ENCODE results near the gene ALDH3B2.
"Not testable (repeated sequence)": the region's sequence is repeated elsewhere in the genome, so short reads cannot be mapped to it uniquely, and the experiment has no call there.

Gene ALDH3B2

GRCh38 chr11:67622905-67623304 is 51.5 kb downstream of the ALDH3B2 start:
- ATAC-seq, H3K36me3 Mint-ChIP-seq, H3K27ac Mint-ChIP-seq: not testable (repeated sequence)

GRCh38 chr11:67621928-67622327 is 52.5 kb downstream of the ALDH3B2 start:
- H3K4me3 Mint-ChIP-seq; H3K9me3 Mint-ChIP-seq; DNase-seq (ENCODE audit: low spot score in 2 of 2); ATAC-seq; H3K4me1 Mint-ChIP-seq; H3K36me3 Mint-ChIP-seq; H3K27ac Mint-ChIP-seq: not testable (repeated sequence)

More at GRCh38 chr11:67622905-67623304, 51.5 kb downstream of the ALDH3B2 start:
- H3K4me1 Mint-ChIP-seq; H3K9me3 Mint-ChIP-seq; H3K4me3 Mint-ChIP-seq; DNase-seq (ENCODE audit: low spot score in 2 of 2): not testable (repeated sequence)

- ATAC-seq; DNase-seq (ENCODE audit: low spot score in 2 of 2); H3K9me3 Mint-ChIP-seq; H3K4me1 Mint-ChIP-seq; H3K4me3 Mint-ChIP-seq; H3K36me3 Mint-ChIP-seq; H3K27ac Mint-ChIP-seq: not testable (repeated sequence)
Observed at GRCh38 chr11:67620621-67621020, 53.8 kb downstream of the ALDH3B2 start.

GRCh38 chr11:67619683-67620618 is 54.5 kb downstream of the ALDH3B2 start:
- DNase-seq (ENCODE audit: low spot score in 2 of 2); H3K9me3 Mint-ChIP-seq; H3K4me3 Mint-ChIP-seq; H3K27ac Mint-ChIP-seq; H3K36me3 Mint-ChIP-seq; ATAC-seq: not testable (repeated sequence)
- peaks cover 10% of the 10 kb centered on the region for H3K4me1 Mint-ChIP-seq

GRCh38 chr11:67618901-67619659 is 55.3 kb downstream of the ALDH3B2 start:
- H3K27ac Mint-ChIP-seq; H3K9me3 Mint-ChIP-seq; H3K4me3 Mint-ChIP-seq; DNase-seq (ENCODE audit: low spot score in 2 of 2); H3K36me3 Mint-ChIP-seq; ATAC-seq: not testable (repeated sequence)
- peaks cover 19% of the 10 kb centered on the region for H3K4me1 Mint-ChIP-seq

GRCh38 chr11:67617243-67617953 is 57.0 kb downstream of the ALDH3B2 start:
- Mint-ChIP-seq H3K4me1 (peaks cover 36% of the 10 kb centered on the region), H3K9me3 (no peaks in the 10 kb centered on the region), H3K4me3 (peak overlapping the region; percentile 78), H3K27ac (peak overlapping the region; percentile 33), H3K36me3 (peaks cover 19% of the 10 kb centered on the region)
- DNase-seq (ENCODE audit: low spot score in 2 of 2), result no peak
- no peak for ATAC-seq

- Mint-ChIP-seq H3K4me1 (peaks cover 37% of the 10 kb centered on the region), H3K36me3 (peaks cover 25% of the 10 kb centered on the region), H3K27ac (peak overlapping the region; percentile 99), H3K4me3 (peak overlapping the region; percentile 78), H3K9me3 (no peaks in the 10 kb centered on the region)
- DNase-seq (ENCODE audit: low spot score in 2 of 2) (no peak), ATAC-seq (no peak)
Observed at GRCh38 chr11:67616431-67617242, 57.8 kb downstream of the ALDH3B2 start.

GRCh38 chr11:67615728-67616430 is 58.5 kb downstream of the ALDH3B2 start:
- DNase-seq (ENCODE audit: low spot score in 2 of 2), result no peak
- H3K4me1 Mint-ChIP-seq, result peaks cover 37% of the 10 kb centered on the region

GRCh38 chr11:67614730-67615714 is 59.4 kb downstream of the ALDH3B2 start:
- Mint-ChIP-seq H3K27ac (peak overlapping the region; percentile 99), H3K4me1 (peaks cover 37% of the 10 kb centered on the region), H3K4me3 (peak overlapping the region; percentile 78), H3K9me3 (no peaks in the 10 kb centered on the region), H3K36me3 (peaks cover 42% of the 10 kb centered on the region)
- DNase-seq (ENCODE audit: low spot score in 2 of 2), result peak; percentile 54 to 85
- ATAC-seq, result peak; percentile 61

More at GRCh38 chr11:67615728-67616430, 58.5 kb downstream of the ALDH3B2 start:
- Mint-ChIP-seq H3K9me3 (no peaks in the 10 kb centered on the region), H3K27ac (peak overlapping the region; percentile 99), H3K4me3 (peak overlapping the region; percentile 78), H3K36me3 (peaks cover 33% of the 10 kb centered on the region)
- no peak for ATAC-seq

GRCh38 chr11:67613960-67614715 is 60.3 kb downstream of the ALDH3B2 start:
- H3K4me3 Mint-ChIP-seq, result peak overlapping the region; percentile 78
- H3K4me1 Mint-ChIP-seq, result peaks cover 39% of the 10 kb centered on the region
- ATAC-seq (peak; percentile 92), DNase-seq (ENCODE audit: low spot score in 2 of 2) (peak; percentile 76 to 92)
- no peaks in the 10 kb centered on the region for H3K9me3 Mint-ChIP-seq
- H3K27ac Mint-ChIP-seq, result peak overlapping the region; percentile 99
- H3K36me3 Mint-ChIP-seq, result peaks cover 50% of the 10 kb centered on the region

GRCh38 chr11:67613313-67613959 is 61.0 kb downstream of the ALDH3B2 start:
- peak overlapping the region; percentile 99 for H3K27ac Mint-ChIP-seq

GRCh38 chr11:67612751-67613150 is 61.7 kb downstream of the ALDH3B2 start:
- Mint-ChIP-seq H3K9me3 (no peaks in the 10 kb centered on the region), H3K36me3 (peaks cover 61% of the 10 kb centered on the region), H3K4me1 (peaks cover 50% of the 10 kb centered on the region), H3K27ac (peak overlapping the region; percentile 99), H3K4me3 (peak overlapping the region; percentile 78)
- ATAC-seq (no peak), DNase-seq (ENCODE audit: low spot score in 2 of 2) (no peak)

More at GRCh38 chr11:67613313-67613959, 61.0 kb downstream of the ALDH3B2 start:
- Mint-ChIP-seq H3K36me3 (peaks cover 57% of the 10 kb centered on the region), H3K4me3 (peak overlapping the region; percentile 78), H3K4me1 (peaks cover 46% of the 10 kb centered on the region), H3K9me3 (no peaks in the 10 kb centered on the region)
- ATAC-seq, result no peak
- DNase-seq (ENCODE audit: low spot score in 2 of 2), result no peak

Data from stimulated activated effector memory CD8-positive, alpha-beta T cell treated with anti-CD3 and anti-CD28 coated beads, Interleukin-12 subunit alpha, Interleukin-12 subunit beta, amount 100 ng/mL, for 72 hours (primary cell).